ENCODE measurements around the gene EEF1AKMT1. TPM values are rescaled to one million over a fixed set of nuclear protein-coding genes. Genes with fewer than 3 reads are reported as not detected.
A peak's percentile ranks its signal among the peaks of the same experiment; 100 is the strongest.

Gene EEF1AKMT1
- total and polyA plus RNA-seq, 12 donors = 6.1 to 10.2 (median 8.3) TPM

- no peak for TF ChIP-seq CTCF (IDR thresholded peaks at IDR 0.05)
- no peaks in the 10 kb centered on the region for H3K9me3 ChIP-seq
- H3K27ac ChIP-seq = no peak overlapping the region
- H3K36me3 ChIP-seq = no peaks in the 10 kb centered on the region
- DNase-seq (no peak), ATAC-seq (no peak)
- H3K4me3 ChIP-seq = no peak overlapping the region
- WGBS, 2 donors = 65 to 70% methylated on average over 15 of the region's 15 CpGs
- peaks cover 0 to 19% (median 7%) of the 10 kb centered on the region in 7 donors for H3K27me3 ChIP-seq
- intact Hi-C loops (cut with DNase I) = loop anchor here in 4 of 10 donors (5.0 to 10.0 kb wide), 3 partner anchors 58 to 222 kb away; partner anchors contain the start of gene EEF1AKMT1 (in 1 of the 4)
- H3K4me1 ChIP-seq = peaks cover 8 to 39% (median 32%) of the 10 kb centered on the region in 9 donors
Measured at GRCh38 chr13:20716951-20717350, 56.8 kb downstream of the EEF1AKMT1 start.

- H3K4me1 ChIP-seq = peaks cover 3 to 30% (median 24%) of the 10 kb centered on the region in 9 donors
- H3K9me3 ChIP-seq = no peaks in the 10 kb centered on the region
- no peaks in the 10 kb centered on the region for H3K36me3 ChIP-seq
- intact Hi-C loops (cut with DNase I) = loop anchor here in 4 of 10 donors (5.0 to 10.0 kb wide), 3 partner anchors 59 to 221 kb away; partner anchors contain the start of gene EEF1AKMT1 (in 1 of the 4)
- DNase-seq (no peak), ATAC-seq (no peak)
- no peak for TF ChIP-seq CTCF (IDR thresholded peaks at IDR 0.05)
- peaks cover 0 to 7% (median 0%) of the 10 kb centered on the region in 7 donors for H3K27me3 ChIP-seq
- 74 to 75% methylated on average over 6 of the region's 6 CpGs for WGBS, 2 donors
- peak overlapping the region in 7 of 10 donors; percentile 18 to 88 (median 77) for H3K27ac ChIP-seq
- H3K4me3 ChIP-seq = no peak overlapping the region
Measured at GRCh38 chr13:20715330-20715712, 58.4 kb downstream of the EEF1AKMT1 start.

- Histone ChIP-seq H3K4me1 (peaks cover 3 to 30% (median 24%) of the 10 kb centered on the region in 9 donors), H3K4me3 (peak overlapping the region in 1 of 10 donors; percentile 14)
- 47 to 54% methylated on average over 9 of the region's 9 CpGs for WGBS, 2 donors
Measured at GRCh38 chr13:20714563-20715329, 59.0 kb downstream of the EEF1AKMT1 start.

More at GRCh38 chr13:20714563-20715329, 59.0 kb downstream of the EEF1AKMT1 start:
- Histone ChIP-seq H3K27me3 (peaks cover 0 to 1% (median 0%) of the 10 kb centered on the region in 7 donors), H3K27ac (peak overlapping the region; percentile 42 to 88 (median 75)), H3K9me3 (no peaks in the 10 kb centered on the region), H3K36me3 (no peaks in the 10 kb centered on the region)
- intact Hi-C loops (cut with DNase I) = loop anchor here in 9 of 10 donors (5.0 to 10.0 kb wide), 10 partner anchors 58 to 222 kb away; partner anchors contain the start of gene EEF1AKMT1 (in 3 of the 9)
- TF ChIP-seq CTCF (IDR thresholded peaks at IDR 0.05) = no peak
- ATAC-seq = peak; percentile 56 to 76 (median 68)
- DNase-seq = peak; percentile 53 to 60
